GM21528 (cell line): ENCODE data around the gene RAP1A.
"Not testable (repeated sequence)": the region's sequence is repeated elsewhere in the genome, so short reads cannot be mapped to it uniquely, and the experiment has no call there.

Experiments used
- ATAC-seq: cut with Tn5 transposase; IDR thresholded peaks from one replicate; pipeline ENCODE4 v1.9.1; 2021; ENCODE audit warnings: mild to moderate bottlenecking, moderate library complexity; ENCODE audit not compliant: unreplicated experiment, low FRiP score

RAP1A gene

GRCh38 chr1:111596499-111596898, 23.1 kb upstream of the RAP1A start:
- no peak for ATAC-seq

- no peak for ATAC-seq
Measured at GRCh38 chr1:111597426-111597825, 22.2 kb upstream of the RAP1A start.

GRCh38 chr1:111598544-111598943, 21.0 kb upstream of the RAP1A start:
- no peak for ATAC-seq

GRCh38 chr1:111599781-111600693, 19.6 kb upstream of the RAP1A start:
- peak; percentile 10 for ATAC-seq

GRCh38 chr1:111600886-111601386, 18.7 kb upstream of the RAP1A start:
- ATAC-seq: peak; percentile 60

GRCh38 chr1:111602302-111602701, 17.3 kb upstream of the RAP1A start:
- ATAC-seq: no peak

GRCh38 chr1:111602974-111603373, 16.6 kb upstream of the RAP1A start:
- no peak for ATAC-seq

GRCh38 chr1:111603979-111604378, 15.6 kb upstream of the RAP1A start:
- peak; percentile 39 for ATAC-seq

- no peak for ATAC-seq
Measured at GRCh38 chr1:111604931-111605330, 14.7 kb upstream of the RAP1A start.

GRCh38 chr1:111605576-111605975, 14.0 kb upstream of the RAP1A start:
- no peak for ATAC-seq

GRCh38 chr1:111606457-111607215, 13.0 kb upstream of the RAP1A start:
- ATAC-seq: not testable (repeated sequence)

GRCh38 chr1:111608528-111608927, 11.1 kb upstream of the RAP1A start:
- not testable (repeated sequence) for ATAC-seq

GRCh38 chr1:111611986-111612385, 7.6 kb upstream of the RAP1A start:
- no peak for ATAC-seq

GRCh38 chr1:111615870-111616715, 3.5 kb upstream of the RAP1A start:
- peak; percentile 44 for ATAC-seq

GRCh38 chr1:111618081-111618480, 1.5 kb upstream of the RAP1A start:
- no peak for ATAC-seq

- peak; percentile 6 for ATAC-seq
Measured at GRCh38 chr1:111618961-111619634, 491 bp upstream of the RAP1A start.

GRCh38 chr1:111620441-111620971, 917 bp downstream of the RAP1A start:
- peak; percentile 18 for ATAC-seq

- no peak for ATAC-seq
Measured at GRCh38 chr1:111621050-111621449, 1.5 kb downstream of the RAP1A start.

- ATAC-seq: no peak
Measured at GRCh38 chr1:111622166-111622565, 2.6 kb downstream of the RAP1A start.

GRCh38 chr1:111624382-111624781, 4.8 kb downstream of the RAP1A start:
- ATAC-seq: no peak
